Measurements from ENCODE around the gene HS3ST3A1.

The HS3ST3A1 gene

DNA sequence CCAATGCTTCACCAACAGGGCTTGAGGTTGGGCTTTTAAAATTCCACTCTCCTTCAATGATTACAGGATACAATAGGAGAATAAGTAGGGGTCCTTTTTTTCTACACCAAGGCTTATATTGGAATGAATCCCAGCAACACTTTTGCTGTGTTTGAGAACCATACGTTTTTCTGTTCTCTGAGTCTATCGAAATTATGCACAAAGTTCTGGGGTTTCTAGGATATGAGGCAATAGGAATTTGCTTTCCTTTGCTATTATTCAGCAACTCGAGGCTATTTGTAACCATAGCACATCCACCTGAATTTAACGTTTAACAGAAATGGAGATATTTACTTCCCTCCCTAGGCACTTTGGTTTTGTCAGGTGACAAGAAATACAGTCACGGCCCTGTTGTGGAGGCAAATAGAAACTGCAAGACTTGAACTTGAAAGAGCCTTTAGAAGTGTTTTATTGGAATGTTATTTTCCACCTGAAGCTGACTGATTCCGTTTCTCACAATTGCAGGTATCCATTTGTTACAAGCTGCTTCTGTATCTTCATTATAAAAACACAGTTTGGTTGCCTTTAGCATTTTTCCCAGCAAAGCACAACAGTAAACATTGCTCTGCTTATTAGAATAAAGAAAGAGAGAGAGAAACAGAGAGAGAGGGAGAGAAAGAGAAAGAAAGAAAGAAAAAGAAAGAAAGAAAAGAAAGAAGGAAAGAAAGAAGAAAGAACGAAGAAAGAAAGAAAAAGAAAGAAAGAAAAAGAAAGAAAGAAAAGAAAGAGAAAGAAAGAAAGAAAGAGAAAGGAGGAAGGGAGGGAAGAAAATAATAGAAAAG, 109.6 kb downstream of the HS3ST3A1 start:
- no peak for DNase-seq (ENCODE audit: low read depth)

GRCh38 chr17:13491491-13491890, 110.2 kb downstream of the HS3ST3A1 start:
- DNase-seq (ENCODE audit: low read depth), result no peak

DNA sequence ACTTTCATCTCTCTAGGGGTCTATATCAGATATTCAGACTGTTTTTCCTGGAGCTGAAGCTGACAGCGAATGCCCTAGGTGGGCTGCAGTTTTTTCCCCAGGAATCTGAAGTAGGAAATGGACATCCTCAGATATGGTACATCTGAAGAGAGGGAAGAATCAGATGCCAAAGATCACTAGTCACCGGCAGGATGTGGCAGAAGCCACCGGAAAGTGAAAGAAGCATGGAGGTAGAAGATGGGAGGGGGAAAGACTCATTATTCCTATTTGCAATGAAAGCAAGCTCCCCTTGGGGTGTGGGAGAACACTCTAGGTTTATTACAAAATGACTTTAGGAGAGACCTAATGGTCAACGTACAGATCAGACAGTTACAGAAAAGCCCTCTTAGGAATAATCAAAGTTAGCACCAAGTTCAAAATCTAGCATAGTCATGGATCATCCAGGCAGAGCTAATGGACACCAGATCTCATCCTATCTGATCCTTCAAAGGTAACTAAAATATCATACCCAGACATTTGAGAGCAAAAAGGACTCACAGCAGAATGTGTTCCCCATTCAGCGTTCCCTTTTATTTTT, 110.7 kb downstream of the HS3ST3A1 start:
- no peak for DNase-seq (ENCODE audit: low read depth)

DNA sequence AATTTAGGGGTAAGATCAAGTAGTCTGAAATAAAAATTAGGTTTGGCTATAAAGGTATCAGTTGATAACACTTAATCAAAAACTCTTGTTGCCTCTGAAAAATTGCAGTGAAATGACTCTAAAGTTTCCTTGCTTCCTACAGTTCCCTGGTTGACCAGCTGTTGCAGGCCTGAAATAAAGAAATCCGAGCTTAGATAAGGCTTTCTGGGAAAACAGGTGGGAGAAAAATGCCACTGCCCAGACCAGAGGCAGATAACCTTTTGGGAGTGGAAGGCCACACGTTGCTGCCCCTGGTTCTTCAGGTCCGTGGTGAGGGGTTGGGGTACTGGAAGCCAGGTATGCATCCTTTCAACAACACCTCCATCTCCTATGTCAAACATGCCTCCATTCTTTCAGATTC, 111.3 kb downstream of the HS3ST3A1 start:
- no peak for DNase-seq (ENCODE audit: low read depth)

GRCh38 chr17:13485327-13485726, 116.4 kb downstream of the HS3ST3A1 start:
- DNase-seq (ENCODE audit: low read depth), result no peak

DNA sequence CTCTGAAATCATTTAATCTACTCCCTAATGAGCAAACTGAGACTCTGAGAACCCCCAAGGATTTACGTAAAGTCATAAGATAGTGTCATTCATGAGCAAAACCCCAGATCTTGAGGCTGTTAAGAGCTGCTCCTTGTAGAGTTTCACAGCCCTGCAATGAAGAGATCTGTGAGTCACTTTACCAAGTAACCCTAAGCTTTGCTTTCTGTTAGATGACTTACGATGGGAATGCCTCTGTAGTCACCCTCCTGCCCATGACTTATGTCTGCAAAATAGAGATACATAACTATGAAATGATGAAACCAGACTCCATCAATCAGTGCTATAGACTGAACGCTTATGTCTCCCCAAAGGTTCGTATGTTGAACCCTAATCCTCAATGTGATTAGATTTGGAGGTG, 117.7 kb downstream of the HS3ST3A1 start:
- DNase-seq (ENCODE audit: low read depth), result no peak

- no peak for DNase-seq (ENCODE audit: low read depth)
Observed at GRCh38 chr17:13480877-13481276, 120.9 kb downstream of the HS3ST3A1 start.

DNA sequence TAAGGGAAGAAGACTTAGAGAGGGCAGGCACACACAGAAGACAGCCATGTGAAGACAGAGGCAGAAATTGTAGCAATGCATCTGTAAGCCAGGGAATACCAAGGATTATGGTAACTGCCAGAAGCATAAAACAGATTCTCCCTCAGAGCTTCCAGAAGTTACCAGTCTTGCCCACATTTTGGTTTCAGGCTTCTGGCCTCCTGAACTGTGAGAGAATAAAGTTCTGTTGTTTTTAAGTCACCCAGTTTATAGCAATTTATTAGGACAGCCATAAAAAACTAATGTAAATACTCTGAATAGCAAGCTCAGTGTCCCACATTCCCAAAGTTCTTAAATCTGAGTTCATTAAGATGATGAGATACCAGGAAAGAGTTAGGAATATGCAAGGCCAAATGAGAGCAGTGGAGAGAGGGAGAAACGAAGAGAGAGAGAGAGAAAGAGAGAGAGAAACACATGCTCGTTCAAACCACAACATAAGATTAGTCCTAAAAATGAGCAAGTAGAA, 123.4 kb downstream of the HS3ST3A1 start:
- no peak for DNase-seq (ENCODE audit: low read depth)

- DNase-seq (ENCODE audit: low read depth), result no peak
Observed at GRCh38 chr17:13477180-13477611, 124.5 kb downstream of the HS3ST3A1 start.

DNA sequence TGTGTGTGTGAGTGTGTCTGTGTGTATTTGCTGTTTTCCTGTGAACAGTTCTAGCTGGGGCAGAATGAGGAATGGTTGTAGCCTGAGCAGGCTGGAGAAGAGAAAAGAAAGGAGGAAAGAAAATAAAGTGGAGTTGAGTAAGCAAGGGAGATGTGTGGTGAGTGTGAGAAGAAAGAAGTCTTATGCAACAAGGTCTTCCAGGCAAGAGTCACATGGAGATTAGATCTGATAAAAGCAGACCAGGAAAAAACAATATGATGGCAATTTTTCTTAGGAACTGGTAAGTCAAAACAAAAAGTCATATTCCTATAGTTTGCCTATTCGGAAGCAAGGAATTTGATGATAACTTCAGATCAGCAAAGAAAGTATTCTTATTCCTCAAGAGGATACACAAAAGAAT, 125.0 kb downstream of the HS3ST3A1 start:
- DNase-seq (ENCODE audit: low read depth), result no peak

- DNase-seq (ENCODE audit: low read depth), result no peak
Observed at GRCh38 chr17:13475574-13476223, 126.0 kb downstream of the HS3ST3A1 start.

DNA sequence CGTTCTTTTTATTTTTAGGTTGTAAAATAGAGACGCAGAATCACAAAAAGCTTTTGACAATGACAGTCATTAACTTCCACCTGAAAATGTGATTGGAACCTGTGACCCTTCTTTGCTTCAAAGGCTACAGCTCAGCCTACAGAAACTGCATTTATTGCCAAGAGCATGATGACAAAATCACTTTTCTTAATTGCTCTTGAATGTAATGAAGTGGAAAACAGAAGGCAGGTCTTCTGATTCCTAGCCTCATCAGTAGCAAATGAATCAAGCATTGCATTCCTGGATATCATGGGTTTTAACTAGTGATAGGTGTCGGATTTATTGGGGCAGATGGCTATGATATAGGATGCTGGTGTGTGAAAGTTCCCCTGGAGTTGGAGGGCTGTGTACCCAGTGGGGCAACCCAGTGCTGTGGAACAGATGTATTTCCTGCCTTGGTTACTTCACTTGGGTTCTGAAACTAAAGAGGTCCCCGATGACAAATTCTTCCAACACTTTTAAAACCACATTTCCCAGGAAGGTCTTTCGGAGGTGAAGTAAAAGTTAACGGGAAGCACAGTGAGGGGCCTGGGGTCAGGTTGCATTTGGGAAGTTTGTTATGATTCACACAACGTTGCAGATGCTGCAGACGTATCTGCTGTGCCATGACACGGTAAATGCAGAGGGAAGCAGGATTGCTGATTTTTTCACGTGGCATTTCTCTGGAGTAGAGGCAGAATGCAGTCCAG, 127.5 kb downstream of the HS3ST3A1 start:
- no peak for DNase-seq (ENCODE audit: low read depth)

DNA sequence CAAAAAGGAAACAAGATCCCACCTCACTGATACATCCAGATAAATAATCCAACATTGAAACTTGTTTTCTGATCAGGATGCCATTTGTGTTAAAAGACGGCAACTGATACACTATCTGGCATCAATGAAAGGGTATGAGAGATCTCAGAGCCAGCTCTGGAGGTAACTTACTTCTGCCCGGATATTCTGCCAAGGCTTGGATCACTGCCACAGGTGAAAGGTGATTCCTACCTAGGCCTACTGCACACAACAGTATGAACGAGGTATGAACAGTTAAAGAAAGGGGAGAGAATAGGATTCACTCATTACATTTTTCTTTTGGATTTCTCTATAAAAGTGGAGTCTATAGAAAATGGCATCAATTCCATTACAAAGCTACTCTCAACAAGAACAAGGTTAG, 136.1 kb downstream of the HS3ST3A1 start:
- no peak for DNase-seq (ENCODE audit: low read depth)

DNA sequence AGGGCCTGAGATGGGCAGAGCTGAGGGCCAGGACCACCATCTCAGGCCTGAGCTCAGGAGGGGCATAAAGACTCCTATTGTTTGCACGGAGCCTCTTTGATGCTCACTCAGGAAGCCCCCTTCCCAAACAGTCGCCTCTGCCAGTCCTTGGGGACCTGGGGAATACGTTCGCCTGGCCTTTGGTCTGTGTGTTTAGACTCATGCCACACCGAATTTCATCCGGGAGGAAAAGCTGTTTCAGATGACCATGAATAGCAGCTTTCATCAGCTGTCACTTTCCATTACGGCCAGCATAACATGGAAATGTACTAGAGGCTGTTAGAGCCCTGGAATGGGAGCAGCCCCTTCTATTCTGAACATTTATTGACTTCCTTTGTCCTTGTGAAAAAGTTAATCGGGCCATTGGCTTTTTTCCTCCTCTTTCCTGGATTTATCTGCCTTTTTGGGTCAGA, 139.0 kb downstream of the HS3ST3A1 start:
- no peak for DNase-seq (ENCODE audit: low read depth)

GRCh38 chr17:13462146-13462545, 139.6 kb downstream of the HS3ST3A1 start:
- peak; percentile 88 for DNase-seq (ENCODE audit: low read depth)

DNA sequence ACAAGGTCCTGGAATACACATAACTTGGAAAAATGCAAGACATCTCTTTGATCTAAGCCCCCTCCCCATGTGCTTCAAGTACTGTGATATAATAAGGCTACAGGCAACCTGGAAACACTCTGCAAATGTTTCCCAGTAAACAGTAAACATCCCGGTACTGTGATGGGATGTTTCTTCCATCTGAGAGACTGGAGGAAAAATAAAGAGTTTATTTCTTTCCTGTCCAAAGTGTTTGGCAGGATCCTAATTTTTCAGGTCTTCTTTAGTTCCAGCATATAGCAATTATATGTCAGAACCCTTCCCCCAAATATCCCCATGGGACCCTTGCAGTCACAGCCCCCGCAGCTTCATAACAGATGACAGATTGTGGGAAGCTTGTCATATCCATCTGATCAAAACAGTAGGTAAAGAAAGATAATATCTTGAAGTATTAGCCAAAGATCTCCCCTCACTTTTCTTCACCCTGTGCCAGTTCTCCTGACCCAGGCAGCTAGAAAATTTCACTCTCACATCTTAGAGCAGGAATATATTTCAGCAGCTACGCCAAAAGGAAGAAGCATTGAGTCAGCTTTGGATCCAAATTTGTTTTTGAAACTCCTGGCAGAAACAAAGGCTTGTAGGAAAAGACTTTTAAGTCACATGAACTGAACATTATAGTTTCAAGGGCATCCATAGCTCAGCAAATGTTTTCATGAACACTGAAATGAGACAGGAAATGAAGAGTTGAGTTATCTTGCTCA, 141.3 kb downstream of the HS3ST3A1 start:
- DNase-seq (ENCODE audit: low read depth), result peak; percentile 23

- DNase-seq (ENCODE audit: low read depth), result no peak
Observed at GRCh38 chr17:13457783-13458182, 143.9 kb downstream of the HS3ST3A1 start.

Measured in fibroblast of the conjunctiva (primary cell).